Measurements from ENCODE around the gene GAPDHS. TPM values are rescaled to one million over a fixed set of nuclear protein-coding genes. Genes with fewer than 3 reads are reported as not detected.

The GAPDHS gene
- total and polyA plus RNA-seq, 2 of the 4 experiments (the other 2 are of a cell fraction), result not detected

- no peak overlapping the region for H2BK5ac ChIP-seq (ENCODE audit: low read depth, low read length, poor library complexity, severe bottlenecking)
- H3K27me3 ChIP-seq (ENCODE audit: control insufficient read depth, insufficient read depth, low read length), result peaks cover 76% of the 10 kb centered on the region
- H2BK20ac ChIP-seq (ENCODE audit: low read depth, low read length), result no peak overlapping the region
- H3K79me1 ChIP-seq (ENCODE audit: low read depth in 1 of 2, low read length in 2 of 2), result no peaks in the 10 kb centered on the region
- no peak overlapping the region for H2AK9ac ChIP-seq (replicated peaks; ENCODE audit: low read depth, low read length, poor library complexity)
- no peaks in the 10 kb centered on the region; the same call in 1 of the 2 replicates for H3K9me1 ChIP-seq (ENCODE audit: insufficient read depth, low read length)
- no peak overlapping the region for H3K27ac ChIP-seq (ENCODE audit: insufficient read depth, low read length)
- no TSS peak for BruUV-seq (replicated peaks)
- 0% methylated on average over 3 of the region's 11 CpGs; no CpG with 5 or more reads in 1 of the 2 experiments for whole genome bisulfite sequencing, 2 experiments (ENCODE audit: extremely low coverage in 2 of 2, insufficient read length in 1 of 2)
- no peaks in the 10 kb centered on the region for H3K9me3 ChIP-seq (ENCODE audit: control insufficient read depth, insufficient read depth, low read length)
- H2AK5ac ChIP-seq (ENCODE audit: low read depth, low read length), result no peak overlapping the region
- no peak overlapping the region for H3K23ac ChIP-seq (ENCODE audit: low read depth, low read length)
- no peak overlapping the region for H3K56ac ChIP-seq (ENCODE audit: extremely low read depth, insufficient read depth, low read length)
- dilution Hi-C loops (cut with HindIII; ENCODE audit: low sequenced_read_pairs, unreplicated experiment), result no loop called here
- H4K5ac ChIP-seq (ENCODE audit: low read depth, low read length), result no peak overlapping the region
- no peaks in the 10 kb centered on the region; the same call in 1 of the 2 replicates for H3K4me1 ChIP-seq (ENCODE audit: control insufficient read depth, insufficient read depth, low read length)
- H2AFZ ChIP-seq (replicated peaks; ENCODE audit: low read length, poor library complexity), result no peak overlapping the region
- no peaks in the 10 kb centered on the region for H3K36me3 ChIP-seq (ENCODE audit: control insufficient read depth, insufficient read depth, low read length)
- TF ChIP-seq ELK1 (IDR thresholded peaks at IDR 0.05; ENCODE audit: borderline replicate concordance, low read depth, low read length) (no peak), CHD1 (IDR thresholded peaks at IDR 0.05; ENCODE audit: low read depth, low read length) (no peak), NFE2L2 (IDR thresholded peaks at IDR 0.05; ENCODE audit: low read depth, low read length) (no peak), CEBPB (IDR thresholded peaks at IDR 0.05; ENCODE audit: low read depth, low read length) (no peak), MAFK (IDR thresholded peaks at IDR 0.05; ENCODE audit: low read depth, low read length) (no peak), RAD21 (IDR thresholded peaks at IDR 0.05; ENCODE audit: low read length) (no peak), SMC3 (IDR thresholded peaks at IDR 0.05; ENCODE audit: low read depth, low read length) (no peak), MAZ (IDR thresholded peaks at IDR 0.05; ENCODE audit: borderline replicate concordance, low read depth, low read length) (no peak), USF2 (IDR thresholded peaks at IDR 0.05; ENCODE audit: low read depth, low read length) (no peak), CTCF (conservative IDR thresholded peaks at IDR 0.05; ENCODE audit: low read depth, low read length) (no peak), FOS (IDR thresholded peaks at IDR 0.05; ENCODE audit: low read depth, low read length) (no peak), RCOR1 (IDR thresholded peaks at IDR 0.05; ENCODE audit: insufficient replicate concordance, low read length) (no peak), RFX5 (IDR thresholded peaks at IDR 0.05; ENCODE audit: low read depth, low read length) (no peak), BHLHE40 (IDR thresholded peaks at IDR 0.05; ENCODE audit: low read depth, low read length) (no peak), POLR2A (IDR thresholded peaks at IDR 0.05; ENCODE audit: low read depth, low read length) (no peak), MXI1 (IDR thresholded peaks at IDR 0.05; ENCODE audit: borderline replicate concordance, low read depth, low read length) (no peak)
- no peak overlapping the region for H4K8ac ChIP-seq (ENCODE audit: low read depth in 2 of 2, low read length in 2 of 2)
- H4K20me1 ChIP-seq (ENCODE audit: insufficient read depth, low read length), result no peaks in the 10 kb centered on the region
- no peak overlapping the region for H3K4me2 ChIP-seq (ENCODE audit: low read depth, low read length)
- no peak overlapping the region for H3K14ac ChIP-seq (replicated peaks; ENCODE audit: low read depth, low read length)
- H3K4ac ChIP-seq (ENCODE audit: low read depth, low read length), result no peak overlapping the region
- intact Hi-C loops (cut with micrococcal nuclease), result no loop called here
- no peak overlapping the region for H3K9ac ChIP-seq (ENCODE audit: low read depth, low read length)
- no peak for DNase-seq
- no peak overlapping the region for H3K18ac ChIP-seq (ENCODE audit: low read depth, low read length)
- H4K91ac ChIP-seq (ENCODE audit: insufficient read depth, low read depth, low read length), result no peak overlapping the region
- CTCF ChIA-PET, result no interaction called here
- in situ Hi-C loops (cut with MboI; ENCODE audit: low sequenced_read_pairs), result no loop called here
- ATAC-seq (ENCODE audit: low read depth), result no peak
- POLR2A ChIA-PET (ENCODE audit: unreplicated experiment), result no interaction called here
- no peak overlapping the region for H2BK120ac ChIP-seq (ENCODE audit: low read depth, low read length)
- no peak overlapping the region for H2BK15ac ChIP-seq (ENCODE audit: low read depth, low read length)
- no peak overlapping the region for H3K4me3 ChIP-seq (ENCODE audit: insufficient read depth, low read depth, low read length)
These were observed 25.7 kb upstream of the GAPDHS start for GRCh38 chr19:35507561-35507960.
